Cardiac muscle cell (in vitro differentiated cells and primary cell): ENCODE data around the gene LHFPL6. TPM values are rescaled to one million over a fixed set of nuclear protein-coding genes. Genes with fewer than 3 reads are reported as not detected.

ENCODE experiments used
- DNase-seq, 2 donors: peaks; one replicate each; pipeline versions ENCODE4 v3.0.0 to v3.0.0-alpha.2; 2010 to 2017; ENCODE audit warnings: low read depth in 1 of 2, low spot score in 1 of 2
- H3K27ac ChIP-seq: fragments of 200-600 bp; sonication (generic); 2 replicates; pipeline ENCODE4 v1.5.1; 2016
- H3K27me3 ChIP-seq: fragments of 200-600 bp; sonication (generic); 2 replicates; pipeline ENCODE4 v1.6.0; 2016; ENCODE audit warnings: control low read depth
- H3K36me3 ChIP-seq: fragments of 200-600 bp; sonication (generic); 2 replicates; pipeline ENCODE4 v1.5.1; 2016; ENCODE audit warnings: control low read depth
- H3K4me1 ChIP-seq: fragments of 200-600 bp; sonication (generic); 2 replicates; pipeline ENCODE4 v1.8.1; 2017; ENCODE audit warnings: low read depth, mild to moderate bottlenecking, mixed run types
- H3K4me3 ChIP-seq: fragments of 200-600 bp; sonication (generic); 2 replicates; pipeline ENCODE4 v1.5.1; 2016; ENCODE audit warnings: mild to moderate bottlenecking
- H3K9me3 ChIP-seq: fragments of 200-600 bp; sonication (generic); 2 replicates; pipeline ENCODE4 v1.5.1; 2017; ENCODE audit warnings: low read depth, mild to moderate bottlenecking, control low read depth
- polyA plus RNA-seq: library from polyadenylated mRNA; unstranded; fragments of >200 nt; fragmentation: Nextera tagmentation; extraction: Ambion mirVana; gene quantifications from 2 replicates; pipeline ENCODE4 v1.2.1, GENCODE V29; 2016
- total RNA-seq: library from RNA; depleted of rRNA; stranded (reverse); fragments of >200 nt; gene quantifications from 2 replicates; pipeline ENCODE4 v1.2.3, GENCODE V29; 2016
- TF ChIP-seq, protein P1 (sequence below): IDR thresholded peaks from 2 replicates; pipeline ENCODE4 v1.5.1; 2012; ENCODE audit warnings: low read depth, mild to moderate bottlenecking, low read length

The LHFPL6 gene
- total and polyA plus RNA-seq, 2 experiments from 2014 or later, result 10.0 to 19.2 TPM

DNA sequence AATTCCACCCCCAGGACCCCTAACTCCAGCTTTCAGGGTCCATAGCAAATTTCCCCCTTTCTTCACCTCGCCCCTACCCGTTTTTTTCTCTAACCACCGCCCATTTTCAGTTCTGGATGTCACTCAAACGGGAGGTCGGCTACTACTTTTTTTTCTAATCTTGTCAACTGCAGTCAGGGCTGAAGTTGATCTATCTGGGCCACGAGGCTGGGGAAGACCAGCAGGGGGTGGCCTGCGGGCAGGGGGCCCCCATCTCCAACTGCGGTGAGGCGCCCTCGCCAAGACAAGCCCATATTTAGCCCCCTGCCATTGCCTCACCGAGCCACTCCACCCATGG lies 748 bp downstream of the LHFPL6 start:
- H3K4me1 ChIP-seq, result peaks cover 5% of the 10 kb centered on the region
- TF ChIP-seq, protein P1, sequence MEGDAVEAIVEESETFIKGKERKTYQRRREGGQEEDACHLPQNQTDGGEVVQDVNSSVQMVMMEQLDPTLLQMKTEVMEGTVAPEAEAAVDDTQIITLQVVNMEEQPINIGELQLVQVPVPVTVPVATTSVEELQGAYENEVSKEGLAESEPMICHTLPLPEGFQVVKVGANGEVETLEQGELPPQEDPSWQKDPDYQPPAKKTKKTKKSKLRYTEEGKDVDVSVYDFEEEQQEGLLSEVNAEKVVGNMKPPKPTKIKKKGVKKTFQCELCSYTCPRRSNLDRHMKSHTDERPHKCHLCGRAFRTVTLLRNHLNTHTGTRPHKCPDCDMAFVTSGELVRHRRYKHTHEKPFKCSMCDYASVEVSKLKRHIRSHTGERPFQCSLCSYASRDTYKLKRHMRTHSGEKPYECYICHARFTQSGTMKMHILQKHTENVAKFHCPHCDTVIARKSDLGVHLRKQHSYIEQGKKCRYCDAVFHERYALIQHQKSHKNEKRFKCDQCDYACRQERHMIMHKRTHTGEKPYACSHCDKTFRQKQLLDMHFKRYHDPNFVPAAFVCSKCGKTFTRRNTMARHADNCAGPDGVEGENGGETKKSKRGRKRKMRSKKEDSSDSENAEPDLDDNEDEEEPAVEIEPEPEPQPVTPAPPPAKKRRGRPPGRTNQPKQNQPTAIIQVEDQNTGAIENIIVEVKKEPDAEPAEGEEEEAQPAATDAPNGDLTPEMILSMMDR, result no peak
- H3K27me3 ChIP-seq, result peaks cover 15% of the 10 kb centered on the region
- DNase-seq, result no peak
- H3K4me3 ChIP-seq, result peak overlapping the region; percentile 75
- H3K27ac ChIP-seq, result no peak overlapping the region
- H3K9me3 ChIP-seq, result no peaks in the 10 kb centered on the region
- no peaks in the 10 kb centered on the region for H3K36me3 ChIP-seq

DNA sequence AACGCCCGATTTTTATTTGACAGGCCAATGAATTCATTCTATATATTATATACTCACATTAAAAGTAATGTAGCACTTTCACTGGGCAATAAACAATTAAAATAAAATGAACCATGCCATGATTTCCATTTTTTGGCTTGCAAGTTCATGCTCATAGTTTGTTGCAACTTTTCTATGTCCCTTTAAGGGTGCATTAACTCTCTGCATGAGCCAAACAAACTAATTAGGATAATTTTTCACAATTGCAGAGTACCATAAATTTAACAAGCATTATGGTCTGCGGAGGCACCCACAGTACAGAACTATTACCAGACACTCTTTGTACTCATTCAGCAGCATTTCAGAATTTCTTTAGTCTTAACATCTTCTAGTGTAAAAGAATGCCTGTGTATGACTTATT lies 1.4 kb downstream of the LHFPL6 start:
- H3K4me1 ChIP-seq, result peaks cover 5% of the 10 kb centered on the region
- peaks cover 15% of the 10 kb centered on the region for H3K27me3 ChIP-seq
- no peaks in the 10 kb centered on the region for H3K36me3 ChIP-seq
- H3K4me3 ChIP-seq, result peak overlapping the region; percentile 75
- DNase-seq, result no peak
- TF ChIP-seq, protein P1, result no peak
- no peak overlapping the region for H3K27ac ChIP-seq
- H3K9me3 ChIP-seq, result no peaks in the 10 kb centered on the region

DNA sequence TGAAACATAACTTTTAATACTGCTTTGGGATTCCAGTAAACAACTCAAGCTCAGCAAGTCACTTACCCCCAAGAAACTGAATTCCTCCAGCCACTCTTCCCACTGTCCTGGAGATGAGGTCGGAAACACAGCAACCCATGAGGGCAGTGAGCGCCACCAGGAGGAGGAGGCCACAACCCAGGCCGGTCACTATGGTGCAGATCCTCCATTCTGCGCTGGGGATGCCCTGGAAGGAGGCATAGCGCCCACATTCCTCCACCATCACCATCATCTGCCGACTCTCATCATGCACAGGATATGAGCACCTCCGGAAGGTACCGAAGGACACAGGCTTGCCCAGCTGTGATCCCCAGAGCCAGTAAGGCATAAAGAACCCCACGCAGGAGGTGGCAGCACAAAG lies 2.2 kb downstream of the LHFPL6 start:
- Histone ChIP-seq H3K36me3 (no peaks in the 10 kb centered on the region), H3K27me3 (peaks cover 13% of the 10 kb centered on the region), H3K4me1 (peaks cover 5% of the 10 kb centered on the region), H3K27ac (no peak overlapping the region), H3K4me3 (no peak overlapping the region), H3K9me3 (no peaks in the 10 kb centered on the region)
- TF ChIP-seq, protein P1, result peak; percentile 35
- peak in 1 of 2 donors; percentile 27 for DNase-seq

DNA sequence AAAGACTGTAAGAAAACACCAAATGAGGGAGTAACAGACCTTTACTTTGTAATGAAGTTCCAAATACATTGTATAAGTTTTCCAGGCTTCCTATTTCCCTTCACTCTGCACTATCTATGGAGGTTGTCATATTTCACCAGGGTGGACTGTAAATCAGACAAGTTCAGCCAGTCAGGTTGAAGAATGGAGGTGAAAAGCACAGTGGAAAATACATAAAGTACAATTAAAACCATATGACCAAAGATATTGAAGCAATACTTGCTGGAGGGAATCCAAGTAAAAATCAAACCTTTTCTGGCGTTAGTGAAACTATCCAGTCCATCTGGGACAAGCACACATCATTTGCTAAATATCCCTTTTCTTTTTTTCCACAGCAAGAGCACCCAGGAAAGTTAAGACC lies 3.2 kb downstream of the LHFPL6 start:
- peak in 1 of 2 donors; percentile 54 for DNase-seq
- H3K9me3 ChIP-seq, result no peaks in the 10 kb centered on the region
- no peak overlapping the region for H3K27ac ChIP-seq
- TF ChIP-seq, protein P1, result no peak
- H3K4me3 ChIP-seq, result no peak overlapping the region
- peaks cover 7% of the 10 kb centered on the region for H3K27me3 ChIP-seq
- H3K36me3 ChIP-seq, result no peaks in the 10 kb centered on the region
- peaks cover 5% of the 10 kb centered on the region for H3K4me1 ChIP-seq

DNA sequence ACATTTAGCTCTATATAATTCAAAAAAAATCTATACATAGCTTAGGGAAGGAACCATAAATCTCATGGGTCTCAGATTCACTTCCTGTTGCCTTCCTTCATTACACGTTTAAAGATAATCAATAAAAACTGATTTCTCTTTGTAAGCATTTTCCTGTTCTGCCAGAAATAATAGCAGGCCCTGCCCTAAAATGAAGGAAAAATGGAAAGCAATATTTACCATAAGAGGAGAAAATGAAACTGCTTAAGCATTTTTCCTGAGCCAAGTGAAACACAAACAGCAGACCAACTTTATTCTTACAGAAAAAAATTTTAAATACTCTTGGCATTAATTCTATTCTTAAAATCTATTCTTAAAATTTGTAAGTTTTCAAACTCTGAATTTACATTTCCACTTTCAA lies 4.0 kb downstream of the LHFPL6 start:
- Histone ChIP-seq H3K27me3 (peaks cover 7% of the 10 kb centered on the region), H3K4me3 (no peak overlapping the region), H3K27ac (no peak overlapping the region), H3K9me3 (no peaks in the 10 kb centered on the region), H3K4me1 (peaks cover 5% of the 10 kb centered on the region), H3K36me3 (no peaks in the 10 kb centered on the region)
- TF ChIP-seq, protein P1, result no peak
- no peak for DNase-seq

DNA sequence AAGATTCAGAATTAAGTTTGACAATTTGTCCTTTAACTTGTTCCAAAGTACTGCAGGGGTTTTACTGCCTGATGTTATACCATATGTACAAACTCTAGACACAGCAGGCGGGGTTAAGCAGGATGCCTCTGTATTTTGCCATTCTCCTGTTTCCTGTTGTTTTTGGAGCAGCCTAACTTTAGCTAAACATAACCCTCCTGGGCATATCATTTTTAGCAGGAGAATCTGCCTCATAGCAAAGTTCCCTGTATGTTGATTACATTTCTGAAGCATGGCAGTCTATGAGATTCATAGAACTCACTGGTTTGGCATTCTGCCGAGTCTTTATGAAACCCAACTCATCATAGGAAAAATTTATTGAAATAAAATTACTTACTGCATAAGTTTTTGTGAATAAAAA lies 5.2 kb downstream of the LHFPL6 start:
- H3K9me3 ChIP-seq, result no peaks in the 10 kb centered on the region
- H3K27ac ChIP-seq, result no peak overlapping the region
- TF ChIP-seq, protein P1, result no peak
- DNase-seq, result peak in 1 of 2 donors; percentile 46
- H3K4me3 ChIP-seq, result no peak overlapping the region
- peaks cover 5% of the 10 kb centered on the region for H3K4me1 ChIP-seq
- peaks cover 7% of the 10 kb centered on the region for H3K27me3 ChIP-seq
- H3K36me3 ChIP-seq, result no peaks in the 10 kb centered on the region
